ENCODE measurements around the gene FIGNL2.

GRCh38 chr12:51814311-51815088 is 34.0 kb downstream of the FIGNL2 start:
- TF ChIP-seq POLR2A (IDR thresholded peaks at IDR 0.05) (no peak), CTCF (IDR thresholded peaks at IDR 0.05) (peak in 2 of 7 experiments; percentile 50 to 77), POLR2AphosphoS5 (IDR thresholded peaks at IDR 0.05) (peak in 1 of 3 donors; percentile 32)
